HG02610 (cell line): ENCODE data around the gene GNE.
A peak's percentile ranks its signal among the peaks of the same experiment; 100 is the strongest.
"Not testable (repeated sequence)": the region's sequence is repeated elsewhere in the genome, so short reads cannot be mapped to it uniquely, and the experiment has no call there.

Experiments used
- ATAC-seq: cut with Tn5 transposase; IDR thresholded peaks from one replicate; pipeline ENCODE4 v1.9.1; 2021; ENCODE audit warnings: mild to moderate bottlenecking, moderate library complexity; ENCODE audit not compliant: unreplicated experiment

The GNE gene

GRCh38 chr9:36208521-36209253 is 49.6 kb downstream of the GNE start:
- ATAC-seq, result no peak

- no peak for ATAC-seq
These were observed 50.7 kb downstream of the GNE start for GRCh38 chr9:36207546-36208012.

GRCh38 chr9:36207016-36207415 is 51.2 kb downstream of the GNE start:
- ATAC-seq, result no peak

- no peak for ATAC-seq
These were observed 53.2 kb downstream of the GNE start for GRCh38 chr9:36204906-36205547.

GRCh38 chr9:36194326-36195000 is 63.8 kb downstream of the GNE start:
- no peak for ATAC-seq

- ATAC-seq, result no peak
These were observed 65.2 kb downstream of the GNE start for GRCh38 chr9:36193023-36193422.

- ATAC-seq, result no peak
These were observed 66.1 kb downstream of the GNE start for GRCh38 chr9:36192196-36192595.

- ATAC-seq, result no peak
These were observed 66.6 kb downstream of the GNE start for GRCh38 chr9:36191686-36192085.

GRCh38 chr9:36191290-36191645 is 67.0 kb downstream of the GNE start:
- ATAC-seq, result peak; percentile 3

GRCh38 chr9:36190388-36191289 is 67.6 kb downstream of the GNE start, which contains the start of gene CLTA:
Gene CLTA (plus strand): TSS chr9:36190921. CDS start chr9:36191057, 136 bp downstream.
- peak; percentile 98 for ATAC-seq

- ATAC-seq, result no peak
These were observed 68.3 kb downstream of the GNE start for GRCh38 chr9:36189976-36190375.

GRCh38 chr9:36188212-36188611 is 70.0 kb downstream of the GNE start:
- ATAC-seq, result no peak

- no peak for ATAC-seq
These were observed 70.8 kb downstream of the GNE start for GRCh38 chr9:36187414-36187813.

GRCh38 chr9:36180243-36180642 is 78.0 kb downstream of the GNE start:
- not testable (repeated sequence) for ATAC-seq

- ATAC-seq, result no peak
These were observed 80.7 kb downstream of the GNE start for GRCh38 chr9:36177571-36177970.

GRCh38 chr9:36176496-36176895 is 81.8 kb downstream of the GNE start:
- ATAC-seq, result not testable (repeated sequence)

- ATAC-seq, result not testable (repeated sequence)
These were observed 83.0 kb downstream of the GNE start for GRCh38 chr9:36175209-36175608.

GRCh38 chr9:36174731-36175130 is 83.5 kb downstream of the GNE start:
- ATAC-seq, result no peak

GRCh38 chr9:36174271-36174670 is 84.0 kb downstream of the GNE start:
- no peak for ATAC-seq

- ATAC-seq, result no peak
These were observed 84.4 kb downstream of the GNE start for GRCh38 chr9:36173861-36174260.

GRCh38 chr9:36170531-36170930 is 87.7 kb downstream of the GNE start:
- ATAC-seq, result no peak
